Psoas muscle (tissue), 8 donors: Measurements from ENCODE around the gene CADM4. TPM values are rescaled to one million over a fixed set of nuclear protein-coding genes. Genes with fewer than 3 reads are reported as not detected.

Experiments used
- ATAC-seq, 4 donors: fragments of 200-7000 bp; cut with Tn5 transposase; one replicate each; pipeline ENCODE4 v1.9.1; 2020; ENCODE audit warnings: moderate library complexity in 3 of 4, mild to moderate bottlenecking in 2 of 4
- DNase-seq, 2 donors: peaks; one replicate each; pipeline ENCODE4 v3.0.0-alpha.2; 2020
- H3K27ac ChIP-seq: fragments of 200-600 bp; one replicate; pipeline ENCODE4 v1.8.0; 2022
- H3K27me3 ChIP-seq, 3 donors: fragments of 200-600 bp in 1 of 3; one replicate each; pipeline versions ENCODE4 v1.6.1 to v1.8.0; 2013 to 2022; ENCODE audit warnings: low read length in 2 of 3, mild to moderate bottlenecking in 2 of 3, moderate library complexity in 1 of 3; ENCODE audit not compliant: insufficient read depth in 3 of 3
- H3K36me3 ChIP-seq, 2 donors: fragments of 200-600 bp in 1 of 2; one replicate each; pipeline versions ENCODE4 v1.6.1 to v1.8.0; 2013 to 2022; ENCODE audit warnings: low read depth in 1 of 2, mild to moderate bottlenecking in 1 of 2, moderate library complexity in 1 of 2; ENCODE audit not compliant: insufficient read depth in 1 of 2
- H3K4me1 ChIP-seq: fragments of 200-600 bp; one replicate; pipeline ENCODE4 v1.8.0; 2022
- H3K4me3 ChIP-seq: fragments of 200-600 bp; one replicate; pipeline ENCODE4 v1.8.0; 2022; ENCODE audit warnings: mild to moderate bottlenecking
- H3K9me3 ChIP-seq: fragments of 200-600 bp; one replicate; pipeline ENCODE4 v1.8.0; 2022
- WGBS, 3 donors: extraction: QIAGEN DNeasy Blood & Tissue Kit; methylation state at CpG; one replicate each; pipeline versions ENCODE4 v1.1.6 to v1.1.7; 2013; 5-methylcytosine and 5-hydroxymethylcytosine counted together
- intact Hi-C, 2 donors: fragments of 100-400 bp; cut with DNase I; formaldehyde crosslinking; loops; one replicate each; pipeline versions ENCODE4 v1.11.0 to v1.14.2; 2022
- polyA plus RNA-seq, 3 donors: library from polyadenylated mRNA; stranded (reverse); fragments of 200-250 nt; gene quantifications; one replicate each; pipeline ENCODE4 v1.2.3, GENCODE V29; 2013
- total RNA-seq, 4 donors: library from RNA; stranded (reverse); fragmentation: NEBNext Ultra II Directional in 2 of 4; extraction: Animal tissue kit (Norgen Biotek cat#: 25700) in 2 of 4; gene quantifications; one replicate each; pipeline versions ENCODE4 v1.2.1 to v1.2.4, GENCODE V29; 2021 to 2023
- TF ChIP-seq, protein P1 (sequence below): fragments of 200-600 bp; IDR thresholded peaks from one replicate; pipeline ENCODE4 v1.8.0; 2022; ENCODE audit warnings: antibody characterized with exemption
- donor health status: healthy with polysubstance abuse.
- donor health status: DM: no; HTN: no; CAD: no; lungs with moderate emphysema.
- donor health status: Bipolar disorder and iron deficiency.
- donor health status: healthy.
- donor health status: DM: yes; HTN: yes; CAD: no.
- donor health status: DM: no; HTN: no; CAD: no.
- donor health status: DM: no; HTN: no; CAD: no.
- donor health status: DM: yes; HTN: yes; CAD: no.

CADM4 gene
- total and polyA plus RNA-seq, 7 donors: 1.8 to 10.6 (median 4.4) TPM

DNA sequence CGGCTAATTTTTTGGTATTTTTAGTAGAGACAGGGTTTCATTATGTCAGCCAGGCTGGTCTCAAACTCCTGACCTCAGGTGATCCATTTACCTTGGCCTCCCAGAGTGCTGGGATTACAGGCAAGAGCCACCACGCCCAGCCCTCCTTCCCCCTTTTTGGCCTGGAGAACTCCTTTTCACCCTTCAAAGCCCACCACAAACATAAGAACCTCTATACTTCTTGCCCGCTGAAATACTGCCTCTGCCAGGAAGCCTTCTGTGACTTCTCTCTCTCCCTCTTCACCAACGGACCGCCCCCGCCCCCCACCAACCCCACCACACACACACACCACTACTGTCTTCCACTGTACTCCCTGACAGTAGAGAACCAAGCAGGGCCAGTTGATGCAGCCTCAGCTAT lies 22.7 kb downstream of the CADM4 start:
- 80 to 95% (median 83%) methylated on average over 6 of the region's 6 CpGs for WGBS, 3 donors

DNA sequence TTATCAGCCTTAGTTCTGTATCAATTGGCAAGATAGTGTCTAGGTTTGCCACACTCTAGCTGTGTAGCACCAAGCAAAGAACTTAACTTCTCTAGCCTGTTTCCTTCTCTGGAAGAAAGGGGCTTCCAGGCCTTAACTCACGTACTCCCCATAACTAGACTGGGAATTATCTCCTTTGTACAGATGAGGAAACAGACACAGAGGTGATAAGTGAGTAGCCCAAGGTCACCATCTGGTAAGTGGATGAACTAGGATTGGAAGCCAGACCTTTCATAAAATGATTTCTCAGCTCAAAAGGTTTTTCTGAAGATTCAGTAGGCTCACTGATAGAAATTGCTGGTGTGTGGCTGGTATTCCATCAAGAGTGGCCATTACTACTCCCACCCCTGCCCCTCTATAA lies 23.3 kb downstream of the CADM4 start:
- no peak overlapping the region for H3K27ac ChIP-seq
- 77 to 92% (median 79%) methylated on average over 1 of the region's 1 CpG for WGBS, 3 donors
- TF ChIP-seq, protein P1, sequence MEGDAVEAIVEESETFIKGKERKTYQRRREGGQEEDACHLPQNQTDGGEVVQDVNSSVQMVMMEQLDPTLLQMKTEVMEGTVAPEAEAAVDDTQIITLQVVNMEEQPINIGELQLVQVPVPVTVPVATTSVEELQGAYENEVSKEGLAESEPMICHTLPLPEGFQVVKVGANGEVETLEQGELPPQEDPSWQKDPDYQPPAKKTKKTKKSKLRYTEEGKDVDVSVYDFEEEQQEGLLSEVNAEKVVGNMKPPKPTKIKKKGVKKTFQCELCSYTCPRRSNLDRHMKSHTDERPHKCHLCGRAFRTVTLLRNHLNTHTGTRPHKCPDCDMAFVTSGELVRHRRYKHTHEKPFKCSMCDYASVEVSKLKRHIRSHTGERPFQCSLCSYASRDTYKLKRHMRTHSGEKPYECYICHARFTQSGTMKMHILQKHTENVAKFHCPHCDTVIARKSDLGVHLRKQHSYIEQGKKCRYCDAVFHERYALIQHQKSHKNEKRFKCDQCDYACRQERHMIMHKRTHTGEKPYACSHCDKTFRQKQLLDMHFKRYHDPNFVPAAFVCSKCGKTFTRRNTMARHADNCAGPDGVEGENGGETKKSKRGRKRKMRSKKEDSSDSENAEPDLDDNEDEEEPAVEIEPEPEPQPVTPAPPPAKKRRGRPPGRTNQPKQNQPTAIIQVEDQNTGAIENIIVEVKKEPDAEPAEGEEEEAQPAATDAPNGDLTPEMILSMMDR: no peak
- H3K4me3 ChIP-seq: no peak overlapping the region
- peaks cover 0 to 29% of the 10 kb centered on the region in 2 donors for H3K36me3 ChIP-seq
- DNase-seq: no peak
- no peaks in the 10 kb centered on the region for H3K4me1 ChIP-seq
- ATAC-seq: no peak
- intact Hi-C loops: no loop called here
- H3K27me3 ChIP-seq: no peaks in the 10 kb centered on the region
- no peaks in the 10 kb centered on the region for H3K9me3 ChIP-seq

More for the DNA sequence above, 22.7 kb downstream of the CADM4 start:
- TF ChIP-seq, protein P1: no peak
- no peak for ATAC-seq
- intact Hi-C loops: no loop called here
- no peaks in the 10 kb centered on the region for H3K27me3 ChIP-seq
- DNase-seq: no peak
- H3K4me3 ChIP-seq: no peak overlapping the region
- H3K9me3 ChIP-seq: no peaks in the 10 kb centered on the region
- no peak overlapping the region for H3K27ac ChIP-seq
- H3K4me1 ChIP-seq: no peaks in the 10 kb centered on the region
- peaks cover 0 to 24% of the 10 kb centered on the region in 2 donors for H3K36me3 ChIP-seq

DNA sequence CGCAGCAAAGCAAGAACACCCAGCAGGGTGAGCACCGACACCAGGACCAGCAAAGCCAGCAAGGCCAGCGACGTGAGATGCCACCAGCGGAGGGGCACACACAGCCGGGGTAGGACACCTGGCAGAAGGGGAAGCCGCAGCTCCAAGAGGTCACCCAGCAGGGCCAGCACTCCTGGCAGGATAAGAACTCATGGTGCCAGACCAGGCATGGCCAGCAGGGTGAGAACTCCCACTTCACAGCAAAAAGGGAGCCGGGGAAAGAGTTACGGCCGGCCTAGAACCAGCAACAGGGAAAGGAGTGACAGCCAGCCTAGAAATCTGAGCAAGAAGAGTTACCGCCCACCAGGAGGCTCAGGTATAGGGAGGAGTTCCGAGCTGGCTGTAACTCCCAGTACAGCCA lies 27.3 kb downstream of the CADM4 start:
- 95 to 96% (median 96%) methylated on average over 12 of the region's 12 CpGs for WGBS, 3 donors
- intact Hi-C loops: no loop called here
- H3K27ac ChIP-seq: no peak overlapping the region
- H3K9me3 ChIP-seq: no peaks in the 10 kb centered on the region
- peaks cover 0 to 38% of the 10 kb centered on the region in 2 donors for H3K36me3 ChIP-seq
- TF ChIP-seq, protein P1: no peak
- ATAC-seq: no peak
- H3K27me3 ChIP-seq: no peaks in the 10 kb centered on the region
- DNase-seq: no peak
- no peak overlapping the region for H3K4me3 ChIP-seq
- H3K4me1 ChIP-seq: no peaks in the 10 kb centered on the region

DNA sequence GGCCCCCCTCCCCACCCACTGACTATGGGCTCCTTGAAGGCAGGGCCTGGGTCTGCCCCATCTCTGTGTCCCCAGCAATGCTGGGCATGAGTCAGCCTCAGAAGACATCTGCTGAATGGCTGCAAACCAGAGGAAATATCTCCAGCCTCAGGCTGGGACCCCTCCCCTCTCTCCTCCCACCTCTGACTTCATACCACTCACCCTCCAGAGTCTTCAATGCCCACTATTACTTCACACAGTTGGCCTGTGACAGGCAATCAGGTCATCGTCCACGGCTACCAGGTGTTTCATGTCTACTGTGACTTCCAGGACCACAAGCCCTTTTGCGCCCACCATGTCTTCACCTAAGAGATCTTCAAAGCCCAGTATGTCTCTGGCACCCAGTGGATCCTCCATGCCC lies 27.9 kb downstream of the CADM4 start, which contains the start of gene SRRM5:
Gene SRRM5 (plus strand): TSS at position 301 of the 400 bp plus-strand sequence. CDS start 34 bp downstream, at position 335.
- Histone ChIP-seq H3K27me3 (no peaks in the 10 kb centered on the region), H3K4me3 (no peak within 1 kb of the TSS), H3K9me3 (no peaks in the 10 kb centered on the region), H3K4me1 (no peaks in the 10 kb centered on the region), H3K27ac (no peak within 1 kb of the TSS), H3K36me3 (peaks cover 0 to 41% of the 10 kb centered on the region in 2 donors)
- DNase-seq: no peak
- TF ChIP-seq, protein P1: no peak
- intact Hi-C loops: no loop called here
- no peak for ATAC-seq
- 91 to 95% (median 94%) methylated on average over 3 of the region's 3 CpGs for WGBS, 3 donors

DNA sequence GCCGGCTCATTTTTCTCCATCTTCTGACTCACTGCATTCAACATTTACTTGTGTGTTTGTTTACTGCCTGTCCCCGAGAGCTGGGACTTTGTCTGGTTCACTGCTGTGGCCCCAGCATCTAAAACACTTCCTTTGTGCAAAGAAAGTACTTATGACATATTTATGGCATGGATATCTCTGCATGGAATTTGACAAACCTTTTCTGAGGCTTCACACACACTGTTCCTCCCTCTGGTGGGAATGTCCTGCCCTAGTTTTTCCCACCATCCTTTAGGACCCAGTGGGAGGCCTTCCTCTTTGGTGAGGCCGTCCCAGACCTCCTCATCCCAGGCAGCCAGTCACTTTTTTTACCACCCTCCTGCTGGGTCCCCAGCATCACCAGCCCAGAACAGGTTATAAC lies 29.2 kb downstream of the CADM4 start:
- no peak for ATAC-seq
- 71 to 74% (median 74%) methylated on average over 3 of the region's 3 CpGs for WGBS, 3 donors
- intact Hi-C loops: no loop called here

More for the DNA sequence above, 29.2 kb downstream of the CADM4 start:
- H3K9me3 ChIP-seq: no peaks in the 10 kb centered on the region
- H3K4me3 ChIP-seq: no peak overlapping the region
- no peaks in the 10 kb centered on the region for H3K4me1 ChIP-seq
- H3K27me3 ChIP-seq: no peaks in the 10 kb centered on the region
- no peak overlapping the region for H3K27ac ChIP-seq
- TF ChIP-seq, protein P1: no peak
- DNase-seq: no peak
- H3K36me3 ChIP-seq: peaks cover 0 to 42% of the 10 kb centered on the region in 2 donors
